ENCODE measurements around the gene AGPS. TPM values are rescaled to one million over a fixed set of nuclear protein-coding genes. Genes with fewer than 3 reads are reported as not detected.

The AGPS gene
- total and polyA plus RNA-seq, 10 of the 15 experiments (the other 5 are each of a cell fraction or from before 2014, with no cell fraction given), result 7.9 to 54.2 (median 38.7) TPM

GRCh38 chr2:177585234-177585863, 192.8 kb downstream of the AGPS start:
- DNase-seq (ENCODE audit: low read depth, low spot score), result no peak
- ChIA-PET POLR2A (no interaction called here), SMC1A (ENCODE audit: uncharacterized antibody, unreplicated experiment) (interaction anchor here (0.7 to 1.5 kb wide), 3 partner anchors 19 to 96 kb away, joined by 3 read pairs; no protein-coding TSS in a partner anchor), RAD21 (ENCODE audit: unreplicated experiment) (no interaction called here), CTCF (interaction anchor here (0.9 kb wide), 1 partner anchor 19 kb away, joined by 3 read pairs; no protein-coding TSS in a partner anchor)
- no peak for TF ChIP-seq EZH2 (IDR thresholded peaks at IDR 0.05; ENCODE audit: borderline replicate concordance, control insufficient read depth, low read depth, low read length)
- no peak for TF ChIP-seq CREB1 (IDR thresholded peaks at IDR 0.05; ENCODE audit: low read depth)
- no peak for TF ChIP-seq BMI1 (IDR thresholded peaks at IDR 0.05; ENCODE audit: borderline replicate concordance)
- TF ChIP-seq, protein P1, sequence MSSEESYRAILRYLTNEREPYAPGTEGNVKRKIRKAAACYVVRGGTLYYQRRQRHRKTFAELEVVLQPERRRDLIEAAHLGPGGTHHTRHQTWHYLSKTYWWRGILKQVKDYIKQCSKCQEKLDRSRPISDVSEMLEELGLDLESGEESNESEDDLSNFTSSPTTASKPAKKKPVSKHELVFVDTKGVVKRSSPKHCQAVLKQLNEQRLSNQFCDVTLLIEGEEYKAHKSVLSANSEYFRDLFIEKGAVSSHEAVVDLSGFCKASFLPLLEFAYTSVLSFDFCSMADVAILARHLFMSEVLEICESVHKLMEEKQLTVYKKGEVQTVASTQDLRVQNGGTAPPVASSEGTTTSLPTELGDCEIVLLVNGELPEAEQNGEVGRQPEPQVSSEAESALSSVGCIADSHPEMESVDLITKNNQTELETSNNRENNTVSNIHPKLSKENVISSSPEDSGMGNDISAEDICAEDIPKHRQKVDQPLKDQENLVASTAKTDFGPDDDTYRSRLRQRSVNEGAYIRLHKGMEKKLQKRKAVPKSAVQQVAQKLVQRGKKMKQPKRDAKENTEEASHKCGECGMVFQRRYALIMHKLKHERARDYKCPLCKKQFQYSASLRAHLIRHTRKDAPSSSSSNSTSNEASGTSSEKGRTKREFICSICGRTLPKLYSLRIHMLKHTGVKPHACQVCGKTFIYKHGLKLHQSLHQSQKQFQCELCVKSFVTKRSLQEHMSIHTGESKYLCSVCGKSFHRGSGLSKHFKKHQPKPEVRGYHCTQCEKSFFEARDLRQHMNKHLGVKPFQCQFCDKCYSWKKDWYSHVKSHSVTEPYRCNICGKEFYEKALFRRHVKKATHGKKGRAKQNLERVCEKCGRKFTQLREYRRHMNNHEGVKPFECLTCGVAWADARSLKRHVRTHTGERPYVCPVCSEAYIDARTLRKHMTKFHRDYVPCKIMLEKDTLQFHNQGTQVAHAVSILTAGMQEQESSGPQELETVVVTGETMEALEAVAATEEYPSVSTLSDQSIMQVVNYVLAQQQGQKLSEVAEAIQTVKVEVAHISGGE (CRISPR knock-in tag; IDR thresholded peaks at IDR 0.05), result no peak
- TF ChIP-seq, protein P2, sequence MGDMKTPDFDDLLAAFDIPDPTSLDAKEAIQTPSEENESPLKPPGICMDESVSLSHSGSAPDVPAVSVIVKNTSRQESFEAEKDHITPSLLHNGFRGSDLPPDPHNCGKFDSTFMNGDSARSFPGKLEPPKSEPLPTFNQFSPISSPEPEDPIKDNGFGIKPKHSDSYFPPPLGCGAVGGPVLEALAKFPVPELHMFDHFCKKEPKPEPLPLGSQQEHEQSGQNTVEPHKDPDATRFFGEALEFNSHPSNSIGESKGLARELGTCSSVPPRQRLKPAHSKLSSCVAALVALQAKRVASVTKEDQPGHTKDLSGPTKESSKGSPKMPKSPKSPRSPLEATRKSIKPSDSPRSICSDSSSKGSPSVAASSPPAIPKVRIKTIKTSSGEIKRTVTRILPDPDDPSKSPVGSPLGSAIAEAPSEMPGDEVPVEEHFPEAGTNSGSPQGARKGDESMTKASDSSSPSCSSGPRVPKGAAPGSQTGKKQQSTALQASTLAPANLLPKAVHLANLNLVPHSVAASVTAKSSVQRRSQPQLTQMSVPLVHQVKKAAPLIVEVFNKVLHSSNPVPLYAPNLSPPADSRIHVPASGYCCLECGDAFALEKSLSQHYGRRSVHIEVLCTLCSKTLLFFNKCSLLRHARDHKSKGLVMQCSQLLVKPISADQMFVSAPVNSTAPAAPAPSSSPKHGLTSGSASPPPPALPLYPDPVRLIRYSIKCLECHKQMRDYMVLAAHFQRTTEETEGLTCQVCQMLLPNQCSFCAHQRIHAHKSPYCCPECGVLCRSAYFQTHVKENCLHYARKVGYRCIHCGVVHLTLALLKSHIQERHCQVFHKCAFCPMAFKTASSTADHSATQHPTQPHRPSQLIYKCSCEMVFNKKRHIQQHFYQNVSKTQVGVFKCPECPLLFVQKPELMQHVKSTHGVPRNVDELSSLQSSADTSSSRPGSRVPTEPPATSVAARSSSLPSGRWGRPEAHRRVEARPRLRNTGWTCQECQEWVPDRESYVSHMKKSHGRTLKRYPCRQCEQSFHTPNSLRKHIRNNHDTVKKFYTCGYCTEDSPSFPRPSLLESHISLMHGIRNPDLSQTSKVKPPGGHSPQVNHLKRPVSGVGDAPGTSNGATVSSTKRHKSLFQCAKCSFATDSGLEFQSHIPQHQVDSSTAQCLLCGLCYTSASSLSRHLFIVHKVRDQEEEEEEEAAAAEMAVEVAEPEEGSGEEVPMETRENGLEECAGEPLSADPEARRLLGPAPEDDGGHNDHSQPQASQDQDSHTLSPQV (IDR thresholded peaks at IDR 0.05), result no peak
- no peak for TF ChIP-seq LARP7 (IDR thresholded peaks at IDR 0.05)
- no peak for TF ChIP-seq POU2F2 (IDR thresholded peaks at IDR 0.05; ENCODE audit: borderline replicate concordance, low read depth, low read length)
- TF ChIP-seq YBX1 (IDR thresholded peaks at IDR 0.05), result no peak
- no peak for TF ChIP-seq WRNIP1 (IDR thresholded peaks at IDR 0.05; ENCODE audit: borderline replicate concordance, low read depth, low read length)
- intact Hi-C loops (cut with micrococcal nuclease; ENCODE audit: unreplicated experiment), result no loop called here
- Histone ChIP-seq H3K27me3 (replicated peaks in 1 of 2; ENCODE audit: control insufficient read depth in 2 of 2, insufficient read depth in 2 of 2, low read length in 1 of 2) (no peaks in the 10 kb centered on the region; a peak in 1 of 4 replicates), H3K4me3 (no peak overlapping the region), H3K9me3 (replicated peaks; ENCODE audit: control insufficient read depth, insufficient read depth, low read length) (no peaks in the 10 kb centered on the region), H3K36me3 (ENCODE audit: control insufficient read depth in 2 of 2, insufficient read depth in 2 of 2, low read length in 1 of 2) (no peaks in the 10 kb centered on the region), H2AFZ (ENCODE audit: control insufficient read depth, low read depth, low read length) (no peak overlapping the region), H4K20me1 (ENCODE audit: control insufficient read depth, insufficient read depth) (no peaks in the 10 kb centered on the region), H3K9ac (ENCODE audit: control insufficient read depth, insufficient read depth, low read length) (no peak overlapping the region), H3K4me1 (ENCODE audit: control insufficient read depth, insufficient read depth, low read length) (no peaks in the 10 kb centered on the region), H3K4me2 (ENCODE audit: control insufficient read depth, insufficient read depth) (no peak overlapping the region), H3K79me2 (ENCODE audit: control insufficient read depth, insufficient read depth, low read length) (no peaks in the 10 kb centered on the region), H3K27ac (ENCODE audit: control insufficient read depth, insufficient read depth) (no peak overlapping the region)
- 69% methylated on average over 5 of the region's 5 CpGs for WGBS (ENCODE audit: insufficient coverage, insufficient replicate concordance, low lambda C conversion rate, missing lambda C conversion rate)
- no TSS peak for BruUV-seq (replicated peaks)
- in situ Hi-C loops (cut with MboI), result no loop called here
- FAIRE-seq, result no peak
- no peak for ATAC-seq
